Small intestine (tissue), 7 donors: ENCODE results near the gene KIF20B. TPM values are rescaled to one million over a fixed set of nuclear protein-coding genes. Genes with fewer than 3 reads are reported as not detected.
"Not testable (repeated sequence)": the region's sequence is repeated elsewhere in the genome, so short reads cannot be mapped to it uniquely, and the experiment has no call there.

ENCODE experiments used
- DNase-seq, 2 donors: peaks; one replicate each; pipeline versions ENCODE4 v3.0.0 to v3.0.0-alpha.2; 2013
- FAIRE-seq: peaks from 2 replicates; lab custom pipeline; 2012; peaks lifted over from hg19 to GRCh38; lab: Jason Lieb, UNC
- H3K27ac ChIP-seq, 3 donors: one replicate each; pipeline ENCODE4 v1.5.1; 2013; ENCODE audit warnings: low read length in 2 of 3, mild to moderate bottlenecking in 2 of 3, control low read depth in 1 of 3, inconsistent platforms in 1 of 3, low read depth in 1 of 3, moderate library complexity in 1 of 3
- H3K27me3 ChIP-seq, 3 donors: one replicate each; pipeline ENCODE4 v1.6.1; 2013; ENCODE audit warnings: low read length in 3 of 3, inconsistent platforms in 1 of 3; ENCODE audit not compliant: control insufficient read depth in 3 of 3, insufficient read depth in 3 of 3
- H3K36me3 ChIP-seq, 3 donors: one replicate each; pipeline ENCODE4 v1.6.1; 2013; ENCODE audit warnings: low read length in 3 of 3, inconsistent platforms in 1 of 3, low read depth in 1 of 3, mild to moderate bottlenecking in 1 of 3, moderate library complexity in 1 of 3; ENCODE audit not compliant: control insufficient read depth in 3 of 3, insufficient read depth in 2 of 3
- H3K4me1 ChIP-seq, 3 donors: one replicate each; pipeline ENCODE4 v1.6.1; 2013; ENCODE audit warnings: low read length in 2 of 3, inconsistent platforms in 1 of 3, low read depth in 1 of 3, mild to moderate bottlenecking in 1 of 3, moderate library complexity in 1 of 3; ENCODE audit not compliant: control insufficient read depth in 3 of 3, insufficient read depth in 2 of 3
- H3K4me3 ChIP-seq, 3 donors: one replicate each; pipeline ENCODE4 v1.5.1; 2013; ENCODE audit warnings: low read length in 3 of 3, control low read depth in 1 of 3, inconsistent platforms in 1 of 3, low read depth in 1 of 3, mild to moderate bottlenecking in 1 of 3, moderate library complexity in 1 of 3
- H3K9me3 ChIP-seq, 2 donors: one replicate each; pipeline ENCODE4 v1.6.1; 2013; ENCODE audit warnings: low read depth in 1 of 2, low read length in 1 of 2; ENCODE audit not compliant: control insufficient read depth in 2 of 2, insufficient read depth in 1 of 2
- WGBS, 3 donors: extraction: QIAGEN DNeasy Blood & Tissue Kit; methylation state at CpG; one replicate each; pipeline ENCODE4 v1.1.7; 2013; 5-methylcytosine and 5-hydroxymethylcytosine counted together
- polyA plus RNA-seq, 4 donors: library from polyadenylated mRNA; stranded (reverse) in 3 of 4; unstranded in 1 of 4; fragments of 200-250 nt in 3 of 4; fragments of 120-200 nt in 1 of 4; gene quantifications; one replicate each; pipeline versions ENCODE4 v1.2.1 to v1.2.3, GENCODE V29; 2013
- donor health status: healthy with polysubstance abuse.
- donor health status: control.
- donor health status: control.
- donor health status: Bipolar disorder and iron deficiency.
- donor health status: healthy.

KIF20B gene
- polyA plus RNA-seq, 4 donors = 1.6 to 9.1 (median 3.9) TPM

DNA sequence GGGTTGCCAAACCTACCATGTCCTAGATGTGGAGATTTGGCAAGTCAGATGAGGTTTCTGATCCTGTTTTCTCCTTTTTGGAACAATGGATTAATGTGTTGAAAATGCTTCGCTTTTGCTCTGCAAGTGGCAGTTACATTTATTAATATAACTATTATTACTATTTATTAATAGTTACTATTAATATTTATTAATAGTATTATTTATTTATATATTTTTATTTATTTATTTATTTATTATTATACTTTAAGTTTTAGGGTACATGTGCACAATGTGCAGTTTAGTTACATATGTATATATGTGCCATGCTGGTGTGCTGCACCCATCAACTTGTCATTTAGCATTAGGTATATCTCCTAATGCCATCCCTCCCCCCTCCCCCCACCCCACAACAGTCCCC lies 62.3 kb downstream of the KIF20B start:
- FAIRE-seq = not testable (repeated sequence)

DNA sequence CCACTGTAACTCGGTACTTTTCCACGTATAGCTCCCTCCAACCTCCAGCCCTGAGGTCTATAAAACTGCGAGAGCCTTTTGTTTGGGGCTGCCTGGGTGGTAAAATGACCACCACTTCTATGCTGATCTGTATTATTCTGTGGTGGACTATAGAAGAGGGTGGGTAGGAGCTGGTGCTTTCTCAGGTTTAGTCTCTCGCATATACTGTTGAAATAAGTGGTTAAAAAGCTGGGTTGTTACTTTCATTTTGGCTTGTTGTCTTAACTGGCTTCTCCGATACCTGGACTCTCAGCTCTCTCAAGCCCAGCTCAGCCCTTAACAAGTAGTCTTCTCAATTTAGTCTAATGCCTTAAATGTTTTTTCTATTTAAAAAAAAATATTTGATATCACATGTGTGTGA lies 70.3 kb downstream of the KIF20B start:
- Histone ChIP-seq H3K27ac (no peak overlapping the region), H3K4me3 (no peak overlapping the region), H3K9me3 (no peaks in the 10 kb centered on the region), H3K36me3 (peaks cover 2 to 5% (median 5%) of the 10 kb centered on the region in 3 donors), H3K27me3 (no peaks in the 10 kb centered on the region), H3K4me1 (no peaks in the 10 kb centered on the region)
- 85 to 98% (median 92%) methylated on average over 5 of the region's 5 CpGs for WGBS, 3 donors
- DNase-seq (no peak), FAIRE-seq (no peak)

More for the DNA sequence above, 62.3 kb downstream of the KIF20B start:
- not testable (repeated sequence) for H3K4me3 ChIP-seq, DNase-seq, H3K9me3 ChIP-seq, H3K36me3 ChIP-seq, H3K27me3 ChIP-seq, H3K4me1 ChIP-seq, H3K27ac ChIP-seq
- 96 to 100% (median 98%) methylated on average over 1 of the region's 1 CpG for WGBS, 3 donors

DNA sequence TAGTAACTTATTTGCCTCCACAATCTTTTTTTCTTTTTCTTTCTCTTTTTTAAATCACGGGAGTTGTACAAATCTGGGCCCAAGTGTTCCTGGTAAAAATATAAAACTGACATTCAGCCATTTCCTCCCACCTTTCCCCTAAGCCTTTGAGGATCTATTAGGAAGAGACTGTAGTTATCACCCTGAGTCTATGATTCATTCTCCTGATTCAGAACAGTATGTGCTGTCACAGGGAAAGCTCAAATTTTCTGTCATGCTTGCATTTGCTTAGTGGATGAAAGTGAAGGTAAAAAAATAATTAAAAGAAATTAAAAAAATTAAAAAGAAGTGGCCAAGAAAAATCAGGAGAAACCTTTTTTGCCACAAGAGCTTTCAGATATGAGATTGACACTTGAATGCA lies 71.7 kb downstream of the KIF20B start:
- Histone ChIP-seq H3K9me3 (no peaks in the 10 kb centered on the region), H3K36me3 (peaks cover 2 to 5% (median 5%) of the 10 kb centered on the region in 3 donors), H3K27ac (no peak overlapping the region), H3K4me3 (no peak overlapping the region), H3K27me3 (no peaks in the 10 kb centered on the region), H3K4me1 (no peaks in the 10 kb centered on the region)
- FAIRE-seq (no peak), DNase-seq (no peak)
- 52 to 100% (median 90%) methylated on average over 1 of the region's 1 CpG for WGBS, 3 donors

DNA sequence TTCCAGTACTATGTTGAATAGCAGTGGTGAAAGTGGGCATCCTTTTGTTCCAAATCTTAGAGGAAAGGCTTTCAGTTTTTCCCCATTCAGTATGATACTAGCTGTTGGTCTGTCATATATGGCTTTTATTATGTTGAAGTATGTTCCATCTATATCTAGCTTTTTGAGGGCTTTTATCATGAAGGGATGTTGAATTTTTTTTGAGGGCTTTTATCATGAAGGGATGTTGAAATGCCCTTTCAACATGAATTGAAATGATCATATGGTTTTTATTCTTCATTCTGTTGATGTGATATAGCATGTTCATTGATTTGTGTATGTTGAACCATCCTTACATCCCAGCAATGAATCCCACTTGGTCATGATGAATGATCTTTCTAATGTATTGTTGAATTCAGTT lies 75.3 kb downstream of the KIF20B start:
- FAIRE-seq (no peak), DNase-seq (no peak)
- Histone ChIP-seq H3K4me1 (no peaks in the 10 kb centered on the region), H3K4me3 (no peak overlapping the region), H3K36me3 (peaks cover 0 to 9% (median under 1%) of the 10 kb centered on the region in 3 donors), H3K27ac (no peak overlapping the region), H3K27me3 (no peaks in the 10 kb centered on the region), H3K9me3 (no peaks in the 10 kb centered on the region)

DNA sequence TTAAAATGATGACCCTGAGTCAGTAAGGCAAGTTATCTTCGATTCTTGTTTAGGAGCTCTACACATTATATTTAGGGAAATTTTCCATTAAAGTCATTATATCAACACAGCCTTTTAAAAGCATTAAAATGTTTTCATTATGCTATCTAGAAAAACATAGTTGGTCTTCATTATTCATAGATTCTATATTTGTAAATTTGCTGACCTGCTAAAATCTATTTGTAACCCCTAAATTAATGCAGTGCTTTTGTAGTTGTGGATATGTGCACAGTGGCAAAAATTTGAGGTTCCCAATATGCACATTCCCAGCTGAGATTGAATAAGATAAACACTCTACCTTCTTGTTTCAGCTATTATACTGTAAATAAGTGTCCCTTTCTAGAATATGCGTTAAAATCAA lies 81.1 kb downstream of the KIF20B start:
- WGBS, 3 donors = 93 to 97% (median 96%) methylated on average over 2 of the region's 2 CpGs
- no peaks in the 10 kb centered on the region for H3K9me3 ChIP-seq

DNA sequence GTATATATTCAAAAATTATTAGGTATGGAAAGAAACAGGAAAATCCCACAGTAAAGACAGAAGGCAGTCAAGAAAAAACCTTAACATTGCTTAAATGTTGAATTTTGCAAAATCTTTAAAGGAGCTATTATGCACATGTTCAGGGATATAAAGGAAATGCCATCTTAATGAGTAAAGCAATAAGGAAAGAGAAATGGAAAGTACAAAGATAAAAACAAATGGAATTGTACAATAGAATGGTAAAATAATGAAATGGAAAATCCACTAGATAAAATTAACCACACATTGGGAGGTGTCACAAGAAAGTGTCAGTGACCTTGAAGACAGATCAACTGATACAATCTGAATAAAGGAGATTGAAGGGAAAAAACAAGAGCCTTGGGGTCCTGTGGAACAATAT lies 82.0 kb downstream of the KIF20B start:
- no peak overlapping the region for H3K27ac ChIP-seq
- DNase-seq = no peak
- H3K4me3 ChIP-seq = no peak overlapping the region
- FAIRE-seq = no peak
- H3K27me3 ChIP-seq = no peaks in the 10 kb centered on the region
- no peaks in the 10 kb centered on the region for H3K9me3 ChIP-seq
- no peaks in the 10 kb centered on the region for H3K4me1 ChIP-seq
- peaks cover 0 to 9% (median 0%) of the 10 kb centered on the region in 3 donors for H3K36me3 ChIP-seq

More for the DNA sequence above, 81.1 kb downstream of the KIF20B start:
- DNase-seq (no peak), FAIRE-seq (no peak)
- H3K4me1 ChIP-seq = no peaks in the 10 kb centered on the region
- H3K4me3 ChIP-seq = no peak overlapping the region
- H3K27me3 ChIP-seq = no peaks in the 10 kb centered on the region
- no peak overlapping the region for H3K27ac ChIP-seq
- peaks cover 0 to 9% (median 0%) of the 10 kb centered on the region in 3 donors for H3K36me3 ChIP-seq

DNA sequence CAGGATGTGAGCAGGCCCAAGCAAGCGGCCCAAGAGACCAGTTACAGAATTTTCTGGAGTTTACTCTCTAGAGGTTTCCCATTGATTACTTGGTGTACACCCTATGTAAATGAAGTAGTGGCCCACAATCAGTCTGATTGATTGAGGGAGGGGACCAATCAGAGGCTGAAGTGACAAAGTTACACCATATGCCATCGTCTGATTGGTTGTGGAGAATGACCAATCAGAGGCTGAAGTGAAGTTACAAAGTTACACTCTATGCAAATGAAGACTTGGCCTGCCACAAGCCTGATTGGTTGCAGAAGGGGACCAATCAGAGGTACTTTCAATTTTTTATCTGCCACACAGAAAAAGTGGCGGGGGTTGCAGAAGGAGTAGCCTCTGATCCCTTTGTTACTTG lies 83.7 kb downstream of the KIF20B start:
- Histone ChIP-seq H3K27me3 (no peaks in the 10 kb centered on the region), H3K36me3 (peaks cover 0 to 9% (median 0%) of the 10 kb centered on the region in 3 donors), H3K9me3 (no peaks in the 10 kb centered on the region), H3K27ac (no peak overlapping the region), H3K4me3 (no peak overlapping the region), H3K4me1 (no peaks in the 10 kb centered on the region)
- peak in 1 of 2 donors; percentile 5 for DNase-seq
- WGBS, 3 donors = 96 to 97% (median 96%) methylated on average over 3 of the region's 3 CpGs
- FAIRE-seq = no peak

DNA sequence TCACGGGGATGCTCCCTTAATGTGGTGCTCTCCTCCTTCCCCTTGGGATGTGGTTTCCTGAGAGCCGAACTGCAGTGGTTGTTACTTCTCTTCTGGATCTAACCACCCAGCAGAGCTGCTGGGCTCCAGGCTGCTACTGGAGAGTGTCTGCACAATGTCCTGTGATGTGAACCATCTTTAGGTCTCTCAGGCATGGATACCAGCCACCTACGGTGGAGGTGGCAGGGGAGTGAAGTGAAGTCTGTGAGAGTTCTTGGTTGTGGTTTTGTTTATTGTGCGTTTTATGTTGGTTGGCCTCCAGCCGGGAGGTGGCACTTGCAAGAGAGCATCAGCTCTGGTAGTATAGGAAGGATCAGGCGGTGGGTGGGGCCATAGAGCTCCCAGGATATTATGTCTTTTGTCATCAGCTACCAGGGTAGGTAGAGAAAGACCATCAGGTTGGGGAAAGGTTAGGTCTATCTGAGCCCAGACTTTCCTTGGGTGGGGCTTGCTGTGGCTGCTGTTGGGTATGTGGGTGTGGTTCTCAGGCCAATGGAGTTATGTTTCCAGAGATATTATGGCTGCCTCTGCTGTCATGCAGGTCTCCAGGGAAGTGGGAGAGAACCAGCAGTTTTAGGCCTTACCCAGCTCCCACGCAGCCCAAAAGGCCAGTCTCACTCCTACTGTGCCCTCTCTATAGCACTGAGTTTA lies 87.9 kb downstream of the KIF20B start:
- Histone ChIP-seq H3K4me3 (no peak overlapping the region), H3K9me3 (no peaks in the 10 kb centered on the region), H3K36me3 (no peaks in the 10 kb centered on the region), H3K4me1 (no peaks in the 10 kb centered on the region), H3K27ac (no peak overlapping the region), H3K27me3 (no peaks in the 10 kb centered on the region)
- FAIRE-seq (no peak), DNase-seq (no peak)
- 72 to 79% (median 79%) methylated on average over 7 of the region's 7 CpGs for WGBS, 3 donors

DNA sequence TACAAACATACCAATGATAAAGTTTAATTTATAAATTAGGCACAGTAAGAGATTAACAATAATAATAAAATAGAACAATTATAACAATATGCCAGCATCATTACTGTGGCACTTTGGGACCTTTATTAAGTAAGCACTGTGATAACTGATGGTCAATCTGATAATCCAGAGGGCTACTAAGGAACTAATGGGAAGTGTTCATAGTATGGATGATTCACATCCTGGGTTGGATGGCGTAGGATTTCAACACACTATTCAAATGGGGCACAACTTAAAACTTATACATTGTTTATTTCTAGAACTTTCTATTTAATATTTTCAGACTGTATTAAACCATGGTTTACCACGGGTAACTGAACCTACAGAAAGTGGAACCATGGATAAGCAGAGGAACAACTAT lies 90.8 kb downstream of the KIF20B start:
- DNase-seq = no peak
- no peaks in the 10 kb centered on the region for H3K4me1 ChIP-seq
- no peaks in the 10 kb centered on the region for H3K36me3 ChIP-seq
- no peaks in the 10 kb centered on the region for H3K9me3 ChIP-seq
- FAIRE-seq = no peak
- H3K27me3 ChIP-seq = no peaks in the 10 kb centered on the region
- no peak overlapping the region for H3K4me3 ChIP-seq
- 70 to 82% (median 71%) methylated on average over 2 of the region's 2 CpGs for WGBS, 3 donors
- no peak overlapping the region for H3K27ac ChIP-seq
